NCI-H2196 (cell line): ENCODE data around the gene FOXP2.

ENCODE experiments used
- DNase-seq: peaks from one replicate; lab custom pipeline; 2025; ENCODE audit not compliant: unreplicated experiment; lab: John Stamatoyannopoulos, UW

The FOXP2 gene

GRCh38 chr7:114708646-114709045, 294.0 kb downstream of the FOXP2 start:
- DNase-seq = no peak

- no peak for DNase-seq
These were observed 295.9 kb downstream of the FOXP2 start for GRCh38 chr7:114710499-114710898.

GRCh38 chr7:114711241-114711640, 296.6 kb downstream of the FOXP2 start:
- no peak for DNase-seq

GRCh38 chr7:114715907-114716306, 301.3 kb downstream of the FOXP2 start:
- no peak for DNase-seq

- DNase-seq = no peak
These were observed 304.2 kb downstream of the FOXP2 start for GRCh38 chr7:114718861-114719260.

GRCh38 chr7:114720725-114721124, 306.1 kb downstream of the FOXP2 start:
- no peak for DNase-seq

GRCh38 chr7:114722562-114722961, 307.9 kb downstream of the FOXP2 start:
- DNase-seq = no peak

GRCh38 chr7:114723308-114723707, 308.7 kb downstream of the FOXP2 start:
- DNase-seq = no peak

- DNase-seq = no peak
These were observed 325.5 kb downstream of the FOXP2 start for GRCh38 chr7:114740095-114740494.

- no peak for DNase-seq
These were observed 326.3 kb downstream of the FOXP2 start for GRCh38 chr7:114740941-114741340.

GRCh38 chr7:114741911-114742310, 327.3 kb downstream of the FOXP2 start:
- no peak for DNase-seq
